Measurements from ENCODE around the gene FKBP1B. TPM values are rescaled to one million over a fixed set of nuclear protein-coding genes. Genes with fewer than 3 reads are reported as not detected.

The FKBP1B gene
- total and polyA plus RNA-seq, 2 donors (not counting 3 experiments of a cell fraction or from before 2014, with no cell fraction given): 12.9 to 40.2 TPM

GRCh38 chr2:24016376-24016761, 33.2 kb upstream of the FKBP1B start:
- no peak for DNase-seq (ENCODE audit: low read depth, low spot score)
- peak overlapping the region; percentile 94 for H3K27ac ChIP-seq (ENCODE audit: insufficient read depth, low read depth, low read length)
- no peak overlapping the region for H3K4me3 ChIP-seq (replicated peaks in 1 of 3; ENCODE audit: insufficient read depth in 1 of 3, low read depth in 1 of 3, low read length in 3 of 3)
- no peaks in the 10 kb centered on the region for H3K9me1 ChIP-seq (replicated peaks; ENCODE audit: control insufficient read depth, extremely low read depth, insufficient read depth, low read length)
- no peaks in the 10 kb centered on the region for H3K27me3 ChIP-seq (ENCODE audit: control insufficient read depth in 2 of 2, insufficient read depth in 2 of 2, low read length in 2 of 2)
- CTCF ChIA-PET: interaction anchor here (1.6 to 1.9 kb wide), 2 partner anchors 90 to 192 kb away, joined by 5 to 7 read pairs; partner anchors contain the start of gene ATAD2B
- POLR2A ChIA-PET: no interaction called here
- H4K20me1 ChIP-seq (replicated peaks; ENCODE audit: control insufficient read depth, extremely low read depth, insufficient read depth, low read length): no peaks in the 10 kb centered on the region
- no peaks in the 10 kb centered on the region for H3K36me3 ChIP-seq (ENCODE audit: control insufficient read depth in 2 of 2, extremely low read depth in 1 of 2, insufficient read depth in 2 of 2, low read length in 2 of 2)
- TF ChIP-seq POLR2AphosphoS5 (IDR thresholded peaks at IDR 0.05; ENCODE audit: insufficient read depth, low read depth, low read length) (no peak), EZH2 (IDR thresholded peaks at IDR 0.05; ENCODE audit: borderline replicate concordance, low read depth, low read length, severe bottlenecking) (no peak), POLR2A (IDR thresholded peaks at IDR 0.05; ENCODE audit: low read depth, low read length) (no peak), CTCF (IDR thresholded peaks at IDR 0.05; ENCODE audit: extremely low read depth in 1 of 2, insufficient read depth in 1 of 2, low read depth in 1 of 2, low read length in 2 of 2) (no peak), MYC (IDR thresholded peaks at IDR 0.05; ENCODE audit: low read depth, low read length) (no peak)
- peak overlapping the region; percentile 36 for H2AFZ ChIP-seq (ENCODE audit: low read depth, low read length)
- H3K4me2 ChIP-seq (ENCODE audit: insufficient read depth, low read length): peak overlapping the region; percentile 31
- H3K9ac ChIP-seq (replicated peaks; ENCODE audit: extremely low read depth, insufficient read depth, low read length): peak overlapping the region; percentile 15
- no TSS peak for BruUV-seq (replicated peaks)
- H3K9me3 ChIP-seq (replicated peaks; ENCODE audit: control insufficient read depth, insufficient read depth, low read length): no peaks in the 10 kb centered on the region
- intact Hi-C loops (cut with micrococcal nuclease) (no loop called here), dilution Hi-C loops (cut with MboI; ENCODE audit: extremely low pct_ligation_motif_present, low sequenced_read_pairs) (no loop called here)
- FAIRE-seq: peak; percentile 28
- H3K4me1 ChIP-seq (ENCODE audit: control insufficient read depth, extremely low read depth, insufficient read depth, low read length): peaks cover 24% of the 10 kb centered on the region
- H3K79me2 ChIP-seq (ENCODE audit: control insufficient read depth, insufficient read depth, low read length): no peaks in the 10 kb centered on the region
